Measurements from ENCODE around the gene ATP6V0E2.

DNA sequence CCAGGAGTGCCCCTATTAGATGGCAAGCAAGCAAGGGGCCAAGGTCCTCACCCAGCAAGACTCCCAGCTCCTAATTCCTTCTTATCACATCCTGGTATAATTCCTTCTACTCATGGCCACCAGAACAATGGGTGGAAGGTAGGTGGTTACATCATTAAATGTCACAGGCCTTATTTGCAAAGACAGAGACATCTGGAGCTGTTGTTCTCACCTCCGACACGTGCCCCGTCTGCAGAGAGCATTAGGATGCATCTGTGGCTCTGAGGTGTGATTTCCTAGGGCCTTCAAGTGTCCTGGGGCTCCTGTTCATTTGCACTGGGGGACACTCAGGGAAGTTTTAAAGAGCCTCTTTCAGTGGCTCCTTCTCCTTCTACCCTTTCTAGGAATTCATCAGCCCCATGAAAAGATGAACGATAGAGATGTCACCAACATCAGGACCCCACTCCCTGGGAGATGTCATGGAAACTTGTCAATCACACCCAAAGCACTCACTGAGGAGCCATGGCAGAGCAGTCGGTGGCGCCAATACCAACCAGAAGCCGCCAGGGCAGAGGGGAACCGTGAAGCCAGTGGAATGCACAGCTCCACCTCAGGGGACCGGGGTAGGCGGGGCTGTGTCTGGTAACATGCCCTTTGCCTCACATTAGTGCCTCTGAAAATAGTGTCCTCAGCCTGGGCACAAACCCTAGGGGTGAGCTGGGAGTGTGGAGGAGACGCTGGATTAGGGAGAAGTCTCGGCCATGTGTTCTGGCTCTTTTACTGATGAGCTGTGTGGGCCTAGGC, 2.9 kb upstream of the ATP6V0E2 start:
- TF ChIP-seq CTCF (IDR thresholded peaks at IDR 0.05): no peak
- TF ChIP-seq POLR2A (IDR thresholded peaks at IDR 0.05): no peak

Measured in body of pancreas (tissue), 4 donors.